Epithelial cell of prostate (primary cell): ENCODE data around the gene PCDHGA1.
"Not testable (repeated sequence)": the region's sequence is repeated elsewhere in the genome, so short reads cannot be mapped to it uniquely, and the experiment has no call there.

Source experiments
- DNase-seq: peaks from one replicate; pipeline ENCODE4 v3.0.0-alpha.2; 2011; ENCODE audit warnings: low read depth, low spot score
- H3K27ac ChIP-seq: fragments of 450-650 bp; 2 replicates; pipeline ENCODE4 v1.5.1; 2017; ENCODE audit warnings: mild to moderate bottlenecking

PCDHGA1 gene

DNA sequence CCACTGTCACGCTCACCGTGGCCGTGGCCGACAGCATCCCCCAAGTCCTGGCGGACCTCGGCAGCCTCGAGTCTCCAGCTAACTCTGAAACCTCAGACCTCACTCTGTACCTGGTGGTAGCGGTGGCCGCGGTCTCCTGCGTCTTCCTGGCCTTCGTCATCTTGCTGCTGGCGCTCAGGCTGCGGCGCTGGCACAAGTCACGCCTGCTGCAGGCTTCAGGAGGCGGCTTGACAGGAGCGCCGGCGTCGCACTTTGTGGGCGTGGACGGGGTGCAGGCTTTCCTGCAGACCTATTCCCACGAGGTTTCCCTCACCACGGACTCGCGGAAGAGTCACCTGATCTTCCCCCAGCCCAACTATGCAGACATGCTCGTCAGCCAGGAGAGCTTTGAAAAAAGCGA is 102.4 kb downstream of the PCDHGA1 start:
- not testable (repeated sequence) for DNase-seq, H3K27ac ChIP-seq

DNA sequence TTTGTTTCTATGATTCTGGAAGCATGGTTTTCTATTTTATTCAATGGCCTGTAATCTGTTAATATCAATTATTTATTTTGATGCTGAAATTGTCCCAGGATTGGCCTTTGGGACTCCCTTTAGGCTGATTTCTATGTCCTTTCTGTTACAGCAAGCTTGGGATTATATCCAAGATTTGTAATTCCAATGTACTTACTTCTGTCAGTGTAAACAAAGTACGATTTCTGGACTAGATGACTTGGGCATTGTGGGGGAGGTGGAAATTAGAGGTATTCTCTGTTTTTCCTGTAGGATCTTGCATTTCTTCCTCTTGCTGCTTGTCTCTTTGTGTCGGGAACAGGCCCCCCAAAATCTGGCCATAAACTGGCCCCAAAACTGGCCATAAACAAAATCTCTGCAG is 103.7 kb downstream of the PCDHGA1 start:
- H3K27ac ChIP-seq: no peak overlapping the region
- no peak for DNase-seq

DNA sequence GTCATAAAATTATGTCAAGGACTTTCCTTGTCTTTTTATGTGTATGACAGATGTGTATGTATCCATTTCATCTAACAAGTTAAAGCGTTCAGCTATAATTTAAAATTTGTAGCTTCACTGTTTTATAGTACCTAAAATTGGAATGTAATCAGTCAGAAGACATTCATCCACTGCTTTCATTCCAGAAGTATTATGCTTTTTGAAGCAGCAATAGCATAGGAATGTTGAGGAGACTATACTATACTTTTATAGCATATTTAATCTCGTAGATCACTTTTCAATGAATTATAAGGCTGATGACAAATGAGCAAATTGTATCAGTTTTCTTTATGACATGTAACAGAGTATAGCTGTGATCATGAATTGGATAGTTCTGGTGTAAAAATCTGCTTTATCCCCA is 106.9 kb downstream of the PCDHGA1 start:
- H3K27ac ChIP-seq: no peak overlapping the region
- DNase-seq: no peak

DNA sequence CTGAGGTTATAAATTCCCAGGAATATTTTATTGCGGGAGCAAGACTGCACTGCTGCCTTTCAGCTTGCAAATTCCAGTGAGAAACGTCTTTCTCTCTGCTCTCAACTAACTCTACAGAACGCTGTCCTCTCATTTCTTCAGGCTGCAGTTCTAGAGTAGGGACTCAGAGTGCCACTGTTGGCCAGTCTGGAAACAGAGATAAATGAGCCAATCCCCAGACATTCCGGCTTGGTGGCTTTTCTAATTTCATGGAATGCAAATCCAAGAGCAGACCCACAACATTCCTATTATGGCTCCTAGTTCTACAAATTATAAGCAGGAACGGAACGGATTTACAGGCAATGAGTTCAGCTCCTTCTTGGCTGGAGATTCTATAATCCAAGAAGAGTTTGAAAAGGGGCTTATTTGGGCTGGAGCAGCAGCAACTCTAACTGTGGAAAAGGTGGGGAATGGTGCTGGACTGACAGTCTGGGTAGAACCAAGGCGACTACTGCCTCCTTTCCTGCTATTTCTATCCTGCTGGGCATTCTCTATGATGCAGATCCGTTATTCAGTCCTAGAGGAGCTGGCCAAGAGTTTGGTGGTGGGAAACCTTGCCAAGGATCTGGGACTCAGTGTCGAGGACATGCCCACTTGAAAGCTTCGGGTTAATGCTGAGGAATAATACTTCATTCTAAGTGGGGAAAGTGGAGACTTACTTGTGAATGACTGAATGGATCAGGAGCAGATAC is 109.3 kb downstream of the PCDHGA1 start:
- no peak overlapping the region for H3K27ac ChIP-seq
- DNase-seq: no peak

GRCh38 chr5:141440341-141440740 is 110.0 kb downstream of the PCDHGA1 start:
- no peak overlapping the region for H3K27ac ChIP-seq
- no peak for DNase-seq

DNA sequence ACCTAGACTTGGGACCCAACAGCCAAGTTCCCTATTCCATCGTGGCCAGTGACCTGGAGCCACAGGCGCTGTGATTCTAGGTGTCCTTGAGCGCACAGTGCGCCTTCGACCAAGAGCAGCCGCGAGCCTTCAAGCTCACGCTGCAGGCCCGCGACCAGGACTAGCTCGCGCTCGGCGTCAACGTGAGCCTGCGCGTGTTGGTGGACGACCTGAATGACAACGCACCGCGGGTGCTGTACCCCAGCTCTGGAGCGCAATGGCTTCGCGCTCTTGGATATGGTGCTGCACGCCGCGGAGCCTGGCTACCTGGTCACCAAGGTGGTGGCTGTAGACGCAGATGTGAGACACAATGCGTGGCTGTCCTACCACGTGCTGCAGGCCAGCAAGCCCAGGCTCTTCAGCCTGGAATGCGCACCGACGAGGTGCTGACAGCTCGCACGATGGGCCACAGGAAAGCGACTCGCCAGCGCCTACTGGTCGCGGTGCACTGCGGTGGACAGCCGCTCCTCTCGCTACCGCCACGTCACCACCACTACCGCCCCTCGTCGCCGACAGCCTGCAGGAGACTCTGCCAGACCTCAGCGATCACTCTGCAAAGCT is 111.4 kb downstream of the PCDHGA1 start:
- DNase-seq: no peak
- H3K27ac ChIP-seq: no peak overlapping the region

DNA sequence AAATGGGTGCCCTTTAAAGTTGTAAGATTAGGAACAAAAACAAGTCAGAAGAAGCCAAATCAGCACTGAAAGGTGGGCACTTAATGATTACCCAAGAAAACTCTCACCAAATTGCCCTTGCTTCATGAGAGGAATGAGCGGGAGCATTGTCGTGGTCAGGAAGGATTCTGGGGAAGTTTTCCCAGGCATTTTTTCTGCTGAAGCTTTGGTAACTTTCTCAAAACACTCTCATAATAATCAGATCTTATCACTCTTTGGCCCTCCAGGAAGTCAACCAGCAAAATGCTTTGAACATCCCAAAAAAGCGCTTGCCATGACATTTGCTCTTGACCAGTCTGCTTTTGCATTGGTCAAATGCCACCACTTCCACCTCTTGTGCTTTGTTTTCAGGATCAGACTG is 135.0 kb downstream of the PCDHGA1 start:
- no peak overlapping the region for H3K27ac ChIP-seq
- DNase-seq: no peak

GRCh38 chr5:141475625-141476131 is 145.4 kb downstream of the PCDHGA1 start, which contains the start of gene PCDHGC3:
TSS of gene PCDHGC3 (plus strand) at chr5:141475966. CDS start at chr5:141476117, 151 bp downstream.
- DNase-seq: peak; percentile 70
- peak within 1 kb of the TSS; percentile 63 for H3K27ac ChIP-seq

DNA sequence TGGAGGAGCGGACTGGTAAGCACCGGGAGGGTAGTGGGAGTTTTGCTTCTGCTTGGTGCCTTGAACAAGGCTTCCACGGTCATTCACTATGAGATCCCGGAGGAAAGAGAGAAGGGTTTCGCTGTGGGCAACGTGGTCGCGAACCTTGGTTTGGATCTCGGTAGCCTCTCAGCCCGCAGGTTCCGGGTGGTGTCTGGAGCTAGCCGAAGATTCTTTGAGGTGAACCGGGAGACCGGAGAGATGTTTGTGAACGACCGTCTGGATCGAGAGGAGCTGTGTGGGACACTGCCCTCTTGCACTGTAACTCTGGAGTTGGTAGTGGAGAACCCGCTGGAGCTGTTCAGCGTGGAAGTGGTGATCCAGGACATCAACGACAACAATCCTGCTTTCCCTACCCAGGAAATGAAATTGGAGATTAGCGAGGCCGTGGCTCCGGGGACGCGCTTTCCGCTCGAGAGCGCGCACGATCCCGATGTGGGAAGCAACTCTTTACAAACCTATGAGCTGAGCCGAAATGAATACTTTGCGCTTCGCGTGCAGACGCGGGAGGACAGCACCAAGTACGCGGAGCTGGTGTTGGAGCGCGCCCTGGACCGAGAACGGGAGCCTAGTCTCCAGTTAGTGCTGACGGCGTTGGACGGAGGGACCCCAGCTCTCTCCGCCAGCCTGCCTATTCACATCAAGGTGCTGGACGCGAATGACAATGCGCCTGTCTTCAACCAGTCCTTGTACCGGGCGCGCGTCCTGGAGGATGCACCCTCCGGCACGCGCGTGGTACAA is 146.0 kb downstream of the PCDHGA1 start:
- DNase-seq: no peak
- peak overlapping the region; percentile 63 for H3K27ac ChIP-seq

DNA sequence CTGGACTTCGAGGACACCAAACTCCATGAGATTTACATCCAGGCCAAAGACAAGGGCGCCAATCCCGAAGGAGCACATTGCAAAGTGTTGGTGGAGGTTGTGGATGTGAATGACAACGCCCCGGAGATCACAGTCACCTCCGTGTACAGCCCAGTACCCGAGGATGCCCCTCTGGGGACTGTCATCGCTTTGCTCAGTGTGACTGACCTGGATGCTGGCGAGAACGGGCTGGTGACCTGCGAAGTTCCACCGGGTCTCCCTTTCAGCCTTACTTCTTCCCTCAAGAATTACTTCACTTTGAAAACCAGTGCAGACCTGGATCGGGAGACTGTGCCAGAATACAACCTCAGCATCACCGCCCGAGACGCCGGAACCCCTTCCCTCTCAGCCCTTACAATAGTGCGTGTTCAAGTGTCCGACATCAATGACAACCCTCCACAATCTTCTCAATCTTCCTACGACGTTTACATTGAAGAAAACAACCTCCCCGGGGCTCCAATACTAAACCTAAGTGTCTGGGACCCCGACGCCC is 146.8 kb downstream of the PCDHGA1 start:
- no peak overlapping the region for H3K27ac ChIP-seq
- DNase-seq: no peak

DNA sequence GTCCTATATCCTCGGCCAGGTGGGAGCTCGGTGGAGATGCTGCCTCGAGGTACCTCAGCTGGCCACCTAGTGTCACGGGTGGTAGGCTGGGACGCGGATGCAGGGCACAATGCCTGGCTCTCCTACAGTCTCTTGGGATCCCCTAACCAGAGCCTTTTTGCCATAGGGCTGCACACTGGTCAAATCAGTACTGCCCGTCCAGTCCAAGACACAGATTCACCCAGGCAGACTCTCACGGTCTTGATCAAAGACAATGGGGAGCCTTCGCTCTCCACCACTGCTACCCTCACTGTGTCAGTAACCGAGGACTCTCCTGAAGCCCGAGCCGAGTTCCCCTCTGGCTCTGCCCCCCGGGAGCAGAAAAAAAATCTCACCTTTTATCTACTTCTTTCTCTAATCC is 147.5 kb downstream of the PCDHGA1 start:
- DNase-seq: no peak
- no peak overlapping the region for H3K27ac ChIP-seq

DNA sequence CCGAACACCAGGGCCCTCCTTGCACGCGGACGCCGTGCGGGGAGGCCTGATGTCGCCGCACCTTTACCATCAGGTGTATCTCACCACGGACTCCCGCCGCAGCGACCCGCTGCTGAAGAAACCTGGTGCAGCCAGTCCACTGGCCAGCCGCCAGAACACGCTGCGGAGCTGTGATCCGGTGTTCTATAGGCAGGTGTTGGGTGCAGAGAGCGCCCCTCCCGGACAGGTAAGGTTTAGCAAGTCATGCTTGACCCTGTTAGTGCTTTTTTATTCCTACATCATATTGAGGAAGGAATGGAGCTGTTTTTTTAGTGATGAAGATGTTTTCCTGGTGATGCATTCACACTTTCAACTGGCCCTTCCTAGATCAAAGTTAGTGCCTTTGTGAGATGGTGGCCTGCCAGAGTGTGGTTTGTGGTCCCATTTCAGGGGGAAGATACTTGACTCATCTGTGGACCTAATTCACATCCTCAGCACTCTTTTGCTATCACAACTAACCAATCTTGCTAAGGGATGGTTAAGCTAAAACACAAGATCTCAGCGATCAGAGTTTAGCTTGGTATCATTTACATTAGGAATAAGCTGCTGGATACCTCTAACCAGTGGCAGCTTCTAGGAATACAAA is 148.1 kb downstream of the PCDHGA1 start:
- no peak overlapping the region for H3K27ac ChIP-seq
- DNase-seq: no peak

GRCh38 chr5:141479776-141480175 is 149.5 kb downstream of the PCDHGA1 start:
- H3K27ac ChIP-seq: no peak overlapping the region
- DNase-seq: no peak

- no peak overlapping the region for H3K27ac ChIP-seq
- DNase-seq: no peak
Observed at GRCh38 chr5:141483902-141484301, 153.6 kb downstream of the PCDHGA1 start.

- DNase-seq: no peak
- H3K27ac ChIP-seq: no peak overlapping the region
Observed at GRCh38 chr5:141484310-141484640, 154.0 kb downstream of the PCDHGA1 start.

GRCh38 chr5:141484641-141485311 is 154.5 kb downstream of the PCDHGA1 start, which contains the start of gene PCDHGC4:
TSS of gene PCDHGC4 (plus strand) at chr5:141485030. CDS start at chr5:141485174, 144 bp downstream.
- DNase-seq: no peak
- H3K27ac ChIP-seq: no peak within 1 kb of the TSS

GRCh38 chr5:141485321-141486055 is 155.2 kb downstream of the PCDHGA1 start:
- no peak overlapping the region for H3K27ac ChIP-seq
- DNase-seq: no peak

- H3K27ac ChIP-seq: no peak overlapping the region
- DNase-seq: no peak
Observed at GRCh38 chr5:141486091-141486490, 155.8 kb downstream of the PCDHGA1 start.

DNA sequence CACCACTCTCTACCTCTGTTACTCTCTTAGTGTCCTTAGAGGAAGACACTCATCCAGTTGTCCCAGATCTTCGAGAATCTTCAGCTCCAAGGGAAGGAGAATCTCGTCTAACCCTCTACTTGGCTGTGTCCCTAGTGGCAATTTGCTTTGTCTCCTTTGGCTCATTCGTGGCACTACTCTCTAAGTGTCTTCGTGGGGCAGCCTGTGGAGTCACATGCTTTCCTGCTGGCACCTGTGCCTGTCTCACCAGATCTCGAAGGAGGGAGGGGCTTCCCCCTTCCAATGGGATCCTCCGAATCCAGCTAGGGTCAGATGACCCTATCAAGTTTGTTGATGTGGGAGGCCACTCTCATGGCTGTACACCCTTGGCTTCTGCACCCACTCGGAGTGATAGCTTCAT is 156.8 kb downstream of the PCDHGA1 start:
- no peak for DNase-seq
- no peak overlapping the region for H3K27ac ChIP-seq
